B cell (primary cell): ENCODE data around the gene OR5AU1.

Experiments
- CTCF ChIP-seq: fragments of 200-600 bp; IDR thresholded peaks from one replicate; pipeline ENCODE4 v1.8.0; 2022; ENCODE audit warnings: antibody characterized with exemption, mild to moderate bottlenecking
- EZH2 ChIP-seq: IDR thresholded peaks from 2 replicates; pipeline ENCODE4 v1.6.1; 2012; ENCODE audit warnings: borderline replicate concordance, low read depth, mild to moderate bottlenecking, moderate library complexity, low read length; ENCODE audit not compliant: insufficient read depth, poor library complexity, severe bottlenecking

- TF ChIP-seq CTCF: no peak
- no peak for TF ChIP-seq EZH2
Measured at GRCh38 chr14:21169573-21169972, 13.7 kb upstream of the OR5AU1 start.
